Daoy (cell line): ENCODE results near the gene TPD52L2. TPM values are rescaled to one million over a fixed set of nuclear protein-coding genes. Genes with fewer than 3 reads are reported as not detected.

Source experiments
- DNase-seq: peaks from one replicate; pipeline ENCODE4 v3.0.0-alpha.2; 2015; ENCODE audit warnings: low read depth
- total RNA-seq: library from RNA; depleted of rRNA; stranded (reverse); fragments of >200 nt; shearing (Covaris generic); gene quantifications from 2 replicates; pipeline ENCODE4 v1.2.3, GENCODE V29; 2014; rRNA removed

The TPD52L2 gene
- total RNA-seq, 1 experiment from 2014 or later = 92.0 TPM

DNA sequence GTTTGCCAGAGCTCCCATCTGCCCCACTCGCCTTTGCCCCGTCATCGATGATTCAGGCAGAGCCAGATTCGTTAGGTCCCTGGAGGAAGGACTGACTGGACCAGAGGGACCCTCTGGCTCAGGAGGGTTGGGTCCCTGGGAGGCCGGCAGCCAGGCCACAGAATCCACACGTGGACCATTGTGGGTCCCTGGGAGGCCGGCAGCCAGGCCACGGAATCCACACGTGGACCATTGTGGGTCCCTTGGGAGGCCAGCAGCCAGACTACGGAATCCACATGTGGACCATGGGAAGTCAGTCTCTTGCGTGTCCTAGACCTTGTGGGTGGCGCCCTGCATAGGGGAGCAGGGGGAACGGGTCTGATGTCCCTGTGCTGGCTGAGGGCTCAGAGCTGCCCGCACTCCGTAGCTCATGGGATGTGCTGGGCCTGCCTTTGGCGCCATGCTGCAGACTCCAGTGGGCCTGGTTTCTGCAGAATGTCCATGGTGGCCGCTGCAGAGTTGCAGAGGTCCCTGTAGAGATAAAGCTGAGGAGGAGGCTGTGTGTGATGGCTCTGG is 67.6 kb downstream of the TPD52L2 start:
- no peak for DNase-seq

DNA sequence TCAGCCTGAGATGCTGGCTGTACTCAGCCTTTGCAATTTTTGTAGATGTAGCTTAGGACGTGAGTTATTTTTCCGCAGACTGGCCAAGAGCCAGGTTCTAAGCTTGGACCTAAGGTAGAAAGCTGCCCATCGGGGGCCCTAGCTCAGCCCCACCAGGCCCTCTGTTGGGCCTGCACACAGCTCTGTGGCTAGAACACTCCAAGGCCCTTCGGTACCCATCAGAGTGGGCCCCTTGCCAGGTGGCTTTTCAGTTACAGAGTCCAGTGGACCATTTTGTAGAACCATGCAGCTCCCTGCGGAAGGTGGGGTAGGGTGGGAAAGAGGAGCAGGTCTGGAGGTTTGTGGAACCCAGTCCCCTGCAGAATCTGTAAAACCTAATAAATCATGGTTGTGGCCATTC is 68.6 kb downstream of the TPD52L2 start:
- DNase-seq = no peak

DNA sequence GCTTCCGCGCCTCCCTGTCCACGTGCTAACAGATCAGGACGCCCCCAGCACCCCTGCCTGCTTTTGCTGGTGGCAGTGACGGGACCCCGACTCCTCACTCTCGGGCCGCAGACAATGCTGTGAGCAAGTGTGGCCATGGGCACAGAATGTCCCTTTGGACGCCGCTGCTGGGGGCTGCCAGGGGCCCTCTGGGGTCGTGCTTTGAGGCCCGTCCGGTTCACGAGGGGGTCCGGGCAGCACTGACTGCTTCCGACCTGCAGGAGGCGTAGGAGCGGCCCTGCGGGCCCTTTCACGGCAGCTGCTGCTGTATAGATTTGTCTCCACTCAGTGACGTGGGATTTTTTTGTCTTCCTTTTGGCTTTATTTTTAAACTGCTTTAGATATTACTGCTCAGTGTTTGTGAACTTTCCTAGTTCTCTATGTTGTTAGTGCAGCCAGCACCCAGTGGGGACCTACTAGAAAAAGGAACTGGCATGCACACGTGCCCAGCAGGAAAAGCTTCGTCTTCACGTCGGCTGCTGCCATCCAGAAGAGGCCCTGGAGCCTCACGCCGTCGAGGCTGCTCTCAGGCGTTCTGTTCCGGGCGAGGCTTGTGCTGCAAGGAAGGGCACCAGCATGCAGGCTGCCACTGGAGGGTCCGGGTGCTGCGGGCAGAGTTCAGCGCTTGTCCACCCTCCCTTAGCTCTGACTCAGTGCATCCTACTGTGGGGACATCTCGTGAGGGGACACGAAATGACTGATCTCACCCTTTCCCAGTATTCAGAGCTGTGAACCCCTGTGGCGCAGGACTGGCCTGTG is 69.4 kb downstream of the TPD52L2 start:
- no peak for DNase-seq

DNA sequence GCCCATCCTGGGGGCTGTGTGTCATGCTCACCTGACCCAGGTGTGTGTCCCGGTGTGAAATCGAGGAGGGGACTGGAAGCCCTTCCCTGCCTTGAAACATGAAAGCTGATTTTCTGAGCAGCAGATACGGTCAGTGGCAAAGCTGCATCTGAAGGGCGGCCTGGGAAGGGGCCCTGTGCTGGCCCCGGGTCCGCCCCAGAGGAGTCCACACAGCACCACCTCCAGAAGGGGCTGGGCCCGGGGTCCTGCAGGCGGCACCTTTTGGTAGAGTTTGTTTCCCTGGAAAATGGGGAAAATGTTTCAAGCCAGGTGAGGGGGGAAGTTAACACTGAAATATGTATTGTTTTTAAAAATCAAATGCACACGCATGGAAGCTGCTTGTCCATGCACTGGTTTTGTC is 70.4 kb downstream of the TPD52L2 start:
- DNase-seq = no peak

DNA sequence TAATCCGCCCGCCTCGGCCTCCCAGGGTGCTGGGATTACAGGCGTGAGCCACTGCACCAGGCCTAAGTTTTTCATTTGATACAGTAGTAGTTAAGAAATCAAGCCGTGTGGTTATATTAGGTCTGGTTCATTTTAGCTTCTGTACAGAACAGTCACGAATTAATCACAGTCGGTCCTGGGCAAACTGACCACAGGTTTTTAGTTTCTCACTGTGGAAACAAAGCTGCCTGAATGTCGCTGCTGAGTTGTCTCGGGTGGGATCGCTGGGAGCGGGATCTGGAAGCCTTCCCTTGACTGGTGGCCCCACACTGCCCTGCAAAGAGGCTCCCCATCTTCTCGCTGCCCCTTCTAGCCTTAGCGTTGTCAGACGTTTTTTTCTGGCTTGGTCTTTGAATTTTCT is 72.5 kb downstream of the TPD52L2 start:
- DNase-seq = no peak

DNA sequence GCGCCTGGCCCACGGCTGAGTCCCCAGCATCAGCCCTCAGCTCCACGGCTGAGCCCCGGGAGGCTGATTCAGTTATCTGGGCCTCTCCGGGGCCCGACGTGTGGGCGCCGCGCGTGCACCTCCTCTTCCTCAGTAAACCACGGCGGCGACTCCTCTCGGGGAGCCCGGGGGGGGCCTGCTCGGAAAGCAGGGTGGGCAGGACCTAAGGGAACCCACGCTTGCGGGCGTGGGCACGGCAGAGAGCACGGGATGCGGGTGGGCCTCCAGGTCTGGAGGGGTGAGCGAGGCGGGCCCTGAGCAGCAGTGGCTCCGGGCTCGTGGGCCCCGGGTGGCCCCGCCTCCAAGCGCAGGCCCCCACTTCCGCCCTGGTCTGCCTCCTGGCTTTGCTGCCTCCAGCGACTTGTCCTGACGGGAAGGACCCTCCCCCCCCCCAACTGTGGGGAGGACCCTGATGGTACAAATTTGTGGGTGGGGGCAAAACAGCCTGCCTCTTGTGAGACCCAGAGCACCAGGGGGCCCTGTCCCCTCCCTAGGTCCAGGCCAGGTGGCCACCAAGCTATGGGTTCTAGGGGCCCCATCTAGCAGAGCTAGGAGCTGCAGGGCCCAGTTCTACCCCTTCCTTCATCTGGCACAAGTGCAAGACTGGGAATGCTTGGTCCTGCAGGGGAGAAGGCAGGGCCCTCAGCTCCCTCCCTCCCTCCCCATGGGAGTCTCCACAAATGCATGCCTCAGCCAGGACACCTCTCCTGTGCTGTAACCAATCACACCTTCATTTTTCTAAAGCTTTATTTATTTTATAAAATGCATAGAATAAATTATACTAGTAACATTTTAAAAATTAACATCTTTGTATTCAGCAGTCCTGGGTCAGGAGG is 74.2 kb downstream of the TPD52L2 start:
- DNase-seq = no peak

DNA sequence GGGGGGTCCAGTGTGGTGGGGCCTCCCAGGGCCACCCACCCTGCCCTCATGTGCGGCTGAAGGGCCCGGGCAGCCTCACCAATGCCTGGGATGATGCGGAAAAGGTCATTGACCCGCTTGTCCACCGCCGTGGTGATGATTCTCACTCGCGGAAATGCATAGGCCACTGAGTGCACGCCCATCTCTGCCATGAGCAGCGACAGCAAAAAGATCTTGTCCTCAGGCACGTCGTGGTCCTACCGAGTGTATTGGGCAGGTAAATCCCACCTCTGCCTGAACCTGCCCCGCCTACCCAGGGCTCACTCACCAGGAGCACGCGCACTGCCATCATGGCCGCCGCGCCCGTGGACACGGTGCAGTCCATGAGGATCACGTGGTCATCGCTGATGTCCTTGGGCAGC is 75.0 kb downstream of the TPD52L2 start:
- DNase-seq = no peak

DNA sequence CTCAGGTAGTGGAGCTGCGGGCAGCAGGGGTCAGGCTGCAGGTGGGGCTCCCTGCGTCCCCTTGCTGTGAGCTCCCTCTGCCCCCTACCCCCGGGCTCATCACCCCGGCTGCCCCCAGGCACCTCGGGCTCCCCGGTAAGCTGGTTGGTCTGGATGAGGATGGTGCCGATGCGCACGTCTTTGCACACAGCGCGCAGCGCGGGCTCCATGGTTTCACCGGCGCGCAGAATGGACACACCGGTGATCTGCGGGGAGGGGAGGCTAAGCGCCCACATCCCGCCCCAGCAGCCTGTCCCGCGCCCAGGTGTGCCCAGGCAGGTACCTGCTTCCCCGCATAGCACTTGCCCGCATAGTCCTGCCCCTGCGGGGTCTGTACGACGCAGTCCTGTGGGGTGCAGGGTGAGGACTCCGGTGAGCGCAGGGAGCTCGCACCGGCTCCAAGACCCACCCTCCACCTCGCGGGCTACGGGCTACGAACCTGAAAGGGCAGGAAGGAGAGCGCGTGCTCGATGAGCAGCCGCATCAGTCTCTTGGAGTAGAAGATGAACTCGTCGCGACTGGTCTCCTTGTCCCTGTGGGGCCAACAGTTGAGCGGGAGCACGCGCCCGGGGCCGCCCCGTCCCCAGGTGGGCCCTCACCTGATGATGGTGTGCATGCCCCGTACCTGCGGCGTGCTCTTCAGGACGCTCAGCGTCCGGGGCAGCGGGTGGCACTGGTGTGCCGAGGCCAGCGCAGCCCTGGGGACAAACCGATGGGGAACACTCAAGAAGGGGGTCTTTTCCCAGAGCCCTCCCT is 75.6 kb downstream of the TPD52L2 start:
- DNase-seq = no peak

Other genes with a start within 250 kb of the TPD52L2 start
- 6.2 and 7.6 TPM in 2 replicates for gene GMEB2, start 238.2 kb upstream of the TPD52L2 start, total RNA-seq
- 18.5 and 23.3 TPM in 2 replicates for gene STMN3, start 211.8 kb upstream of the TPD52L2 start, total RNA-seq
- gene RTEL1, start 207.0 kb upstream of the TPD52L2 start, total RNA-seq = 11.4 and 26.0 TPM in 2 replicates
- 12.6 and 14.7 TPM in 2 replicates for gene TNFRSF6B, start 168.6 kb upstream of the TPD52L2 start, total RNA-seq
- gene ARFRP1, start 157.3 kb upstream of the TPD52L2 start, total RNA-seq = 25.1 and 28.2 TPM in 2 replicates
- gene ZGPAT, start 157.2 kb upstream of the TPD52L2 start, total RNA-seq = 18.7 and 29.2 TPM in 2 replicates
- 2.4 and 3.6 TPM in 2 replicates for gene LIME1, start 128.6 kb upstream of the TPD52L2 start, total RNA-seq
- gene SLC2A4RG, start 125.5 kb upstream of the TPD52L2 start, total RNA-seq = 6.6 and 14.6 TPM in 2 replicates
- gene ZBTB46, start 34.0 kb upstream of the TPD52L2 start, total RNA-seq = 3.4 and 3.5 TPM in 2 replicates
- not detected in 2 replicates for gene ABHD16B, start 3.8 kb upstream of the TPD52L2 start, total RNA-seq
- gene DNAJC5, start 29.9 kb downstream of the TPD52L2 start, total RNA-seq = 34.4 and 40.1 TPM in 2 replicates
- 3.1 and 6.3 TPM in 2 replicates for gene UCKL1, start 91.1 kb downstream of the TPD52L2 start, total RNA-seq
- gene ZNF512B, start 104.7 kb downstream of the TPD52L2 start, total RNA-seq = 3.9 and 4.5 TPM in 2 replicates
- gene SAMD10, start 114.4 kb downstream of the TPD52L2 start, total RNA-seq = 0.86 and 1.2 TPM in 2 replicates
- gene PRPF6, start 115.9 kb downstream of the TPD52L2 start, total RNA-seq = 81.6 and 82.7 TPM in 2 replicates
- 1.1 and 1.8 TPM in 2 replicates for gene C20orf204, start 170.9 kb downstream of the TPD52L2 start, total RNA-seq
- not detected in 2 replicates for gene SOX18, start 184.4 kb downstream of the TPD52L2 start, total RNA-seq
- gene TCEA2, start 197.9 kb downstream of the TPD52L2 start, total RNA-seq = 21.7 and 26.0 TPM in 2 replicates
- 18.2 and 25.6 TPM in 2 replicates for gene RGS19, start 214.2 kb downstream of the TPD52L2 start, total RNA-seq
- gene OPRL1, start 214.8 kb downstream of the TPD52L2 start, total RNA-seq = 0.33 and 0.51 TPM in 2 replicates
- gene LKAAEAR1, start 219.1 kb downstream of the TPD52L2 start, total RNA-seq = 0.95 TPM in 1 of 2 replicates, not detected in the other
- not detected in 2 replicates for gene NPBWR2, start 242.3 kb downstream of the TPD52L2 start, total RNA-seq